GM12872 (cell line): ENCODE results near the gene ANOS1.

ENCODE experiments used
- CTCF ChIP-seq: IDR thresholded peaks from 3 replicates; pipeline ENCODE4 v1.5.1; 2011; ENCODE audit warnings: low read depth, mild to moderate bottlenecking, low read length, moderate library complexity; ENCODE audit not compliant: insufficient read depth

The ANOS1 gene

GRCh38 chrX:8649969-8650368 lies 82.0 kb downstream of the ANOS1 start:
- TF ChIP-seq CTCF, result no peak

- no peak for TF ChIP-seq CTCF
Observed at GRCh38 chrX:8647176-8647575, 84.8 kb downstream of the ANOS1 start.

GRCh38 chrX:8639949-8640475 lies 91.9 kb downstream of the ANOS1 start:
- TF ChIP-seq CTCF, result no peak

GRCh38 chrX:8636497-8636896 lies 95.4 kb downstream of the ANOS1 start:
- no peak for TF ChIP-seq CTCF

GRCh38 chrX:8635812-8636211 lies 96.1 kb downstream of the ANOS1 start:
- no peak for TF ChIP-seq CTCF

GRCh38 chrX:8632924-8633323 lies 99.0 kb downstream of the ANOS1 start:
- no peak for TF ChIP-seq CTCF

GRCh38 chrX:8629871-8630270 lies 102.1 kb downstream of the ANOS1 start:
- TF ChIP-seq CTCF, result no peak
